ENCODE measurements around the gene NECTIN4. TPM values are rescaled to one million over a fixed set of nuclear protein-coding genes. Genes with fewer than 3 reads are reported as not detected.

The NECTIN4 gene
- total RNA-seq, 4 donors from 2014 or later: 0.27 TPM; not detected in 3

DNA sequence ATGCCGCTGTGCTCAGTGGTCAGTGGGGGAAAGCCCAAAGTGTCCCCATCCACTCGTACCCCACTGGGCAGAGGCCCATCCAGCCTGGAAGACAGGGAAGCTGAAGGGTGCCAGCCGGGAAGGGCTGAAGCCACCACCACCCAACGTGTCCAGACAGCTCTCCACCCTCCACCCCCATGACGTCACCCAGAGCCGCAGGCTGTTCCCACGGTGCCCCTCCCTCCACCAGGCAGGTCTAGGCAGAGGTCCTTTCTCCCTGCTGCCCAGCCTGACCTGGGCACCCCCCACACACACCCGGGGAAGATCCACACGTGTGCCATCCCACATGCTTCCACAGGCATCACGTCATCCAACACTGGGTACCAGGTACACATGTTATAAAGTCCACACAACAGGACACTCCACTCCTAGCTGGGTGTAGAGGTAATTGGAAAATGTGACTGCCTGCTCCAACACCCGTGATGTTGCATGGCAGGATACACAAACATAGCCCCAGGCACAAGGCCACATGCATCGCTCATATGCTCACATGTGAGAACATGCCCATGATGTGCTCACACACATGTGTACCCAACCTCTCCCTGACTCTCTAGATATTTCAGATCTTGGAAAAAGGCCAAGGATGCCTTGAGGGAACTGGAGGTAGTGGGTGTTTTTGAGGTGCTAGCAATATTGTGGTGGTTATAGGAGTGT lies 14.5 kb downstream of the NECTIN4 start:
- Histone ChIP-seq H3K36me3 (no peaks in the 10 kb centered on the region), H3K4me1 (no peaks in the 10 kb centered on the region), H3K27me3 (no peaks in the 10 kb centered on the region), H3K4me3 (replicated peaks in 1 of 3) (no peak overlapping the region), H3K27ac (no peak overlapping the region), H3K9me3 (no peaks in the 10 kb centered on the region)
- intact Hi-C loops (cut with DNase I): no loop called here
- WGBS, 2 donors: 82 to 91% methylated on average over 6 to 11 of the region's 12 CpGs
- no peak for DNase-seq
- TF ChIP-seq CTCF (IDR thresholded peaks at IDR 0.05) (no peak), POLR2A (IDR thresholded peaks at IDR 0.05) (no peak)

DNA sequence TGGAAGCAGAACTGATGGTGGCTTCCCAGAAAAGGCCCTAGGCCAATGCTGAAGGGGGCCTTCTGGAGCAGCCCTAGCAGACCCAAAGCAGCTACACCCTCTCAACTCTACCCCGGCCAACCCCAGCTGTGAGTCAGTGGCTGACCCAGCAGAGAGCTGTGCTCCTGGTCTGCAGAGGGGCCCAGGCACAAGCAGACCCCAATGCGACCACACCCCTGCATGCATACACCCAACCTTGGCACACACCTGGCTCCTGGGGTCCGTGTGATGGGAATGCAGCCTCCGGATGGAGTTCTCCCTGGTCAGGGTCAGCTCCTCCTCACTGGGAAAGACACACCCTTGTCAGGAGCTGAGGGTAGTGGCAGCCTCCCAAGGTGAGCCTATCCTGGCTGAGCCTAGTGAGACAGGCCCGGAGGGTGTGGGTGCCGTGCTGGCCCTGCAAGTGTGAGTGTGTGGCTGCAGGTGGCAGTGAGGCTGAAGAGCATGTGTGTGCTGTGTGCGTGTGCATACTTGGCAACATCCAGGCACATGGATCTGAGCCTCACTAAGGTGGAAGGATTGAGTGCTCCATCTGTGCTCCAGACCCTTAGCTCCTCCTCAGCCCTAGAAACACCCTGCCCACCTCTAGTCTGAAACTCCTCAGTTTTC lies 15.8 kb downstream of the NECTIN4 start:
- H3K4me1 ChIP-seq: no peaks in the 10 kb centered on the region
- no peak overlapping the region for H3K4me3 ChIP-seq (replicated peaks in 1 of 3)
- H3K9me3 ChIP-seq: no peaks in the 10 kb centered on the region
- DNase-seq: no peak
- H3K27me3 ChIP-seq: no peaks in the 10 kb centered on the region
- intact Hi-C loops (cut with DNase I): no loop called here
- no peak overlapping the region for H3K27ac ChIP-seq
- no peaks in the 10 kb centered on the region for H3K36me3 ChIP-seq
- no peak for TF ChIP-seq CTCF (IDR thresholded peaks at IDR 0.05)
- TF ChIP-seq POLR2A (IDR thresholded peaks at IDR 0.05): no peak
- 74 to 78% methylated on average over 5 to 7 of the region's 7 CpGs for WGBS, 2 donors

DNA sequence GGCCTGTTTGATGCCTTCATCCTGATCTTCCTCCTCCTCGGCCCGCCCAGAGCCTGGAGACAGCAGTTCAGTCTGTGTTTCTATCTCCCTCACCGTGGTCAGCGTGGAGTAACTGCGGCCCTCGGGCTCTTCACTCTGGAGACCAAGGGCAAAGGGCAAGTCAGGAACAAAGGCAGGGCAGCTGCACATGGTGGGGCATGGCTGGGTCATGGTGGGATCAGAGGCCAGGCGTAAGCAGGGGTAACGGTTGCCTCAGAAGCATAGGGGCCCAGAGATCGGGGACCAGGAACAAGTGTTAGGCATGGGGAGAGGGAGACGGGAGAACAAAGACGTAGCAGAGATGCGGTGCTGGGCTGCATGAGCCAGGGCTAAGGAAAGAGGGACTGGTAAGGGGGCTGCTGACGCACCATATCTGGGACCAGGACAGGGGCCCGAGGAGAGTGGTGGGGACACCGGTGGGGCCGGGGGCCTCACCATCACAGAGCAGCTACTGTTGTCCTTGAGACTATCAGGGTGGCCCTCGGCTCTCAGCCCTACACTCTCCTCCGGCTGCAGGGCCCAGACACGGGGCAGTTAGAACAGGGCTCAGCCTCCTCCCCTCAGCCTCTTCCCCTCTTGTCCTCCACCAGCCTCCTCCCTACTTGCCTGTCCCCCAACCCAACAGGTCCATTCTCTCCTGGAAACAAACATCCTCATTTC lies 16.5 kb downstream of the NECTIN4 start:
- no peak for DNase-seq
- TF ChIP-seq CTCF (IDR thresholded peaks at IDR 0.05) (no peak), POLR2A (IDR thresholded peaks at IDR 0.05) (no peak)
- H3K27ac ChIP-seq: no peak overlapping the region
- no peaks in the 10 kb centered on the region for H3K36me3 ChIP-seq
- no peak overlapping the region for H3K4me3 ChIP-seq (replicated peaks in 1 of 3)
- no peaks in the 10 kb centered on the region for H3K9me3 ChIP-seq
- intact Hi-C loops (cut with DNase I): no loop called here
- H3K4me1 ChIP-seq: no peaks in the 10 kb centered on the region
- no peaks in the 10 kb centered on the region for H3K27me3 ChIP-seq
- WGBS, 2 donors: 93 to 95% methylated on average over 19 of the region's 19 CpGs

DNA sequence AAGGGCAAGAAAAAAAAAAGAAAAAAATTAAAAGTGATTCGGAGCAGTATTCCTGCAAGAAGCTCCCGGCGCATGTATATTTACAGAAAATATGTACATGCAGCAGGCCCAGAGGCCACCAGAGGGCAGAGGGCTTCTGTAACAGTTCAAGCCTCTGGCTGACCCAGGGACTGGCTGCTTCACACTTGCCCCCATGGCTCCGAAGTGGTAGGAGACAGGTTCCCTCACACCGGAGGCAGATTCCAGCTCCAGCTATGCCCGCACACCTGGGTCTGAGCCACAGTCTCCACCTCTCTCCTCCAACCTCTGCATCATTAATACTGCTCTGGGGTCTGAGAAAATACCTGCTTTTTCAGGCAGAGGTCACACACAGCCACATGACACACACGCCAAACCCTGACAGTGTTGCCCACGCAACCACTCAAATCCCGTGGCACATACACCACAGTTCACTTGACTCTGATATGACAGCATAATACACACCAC lies 17.4 kb downstream of the NECTIN4 start:
- Histone ChIP-seq H3K4me1 (no peaks in the 10 kb centered on the region), H3K4me3 (replicated peaks in 1 of 3) (no peak overlapping the region), H3K36me3 (no peaks in the 10 kb centered on the region), H3K27ac (no peak overlapping the region), H3K27me3 (no peaks in the 10 kb centered on the region), H3K9me3 (no peaks in the 10 kb centered on the region)
- intact Hi-C loops (cut with DNase I): no loop called here
- WGBS, 2 donors: 70 to 75% methylated on average over 9 of the region's 9 CpGs
- TF ChIP-seq POLR2A (IDR thresholded peaks at IDR 0.05) (no peak), CTCF (IDR thresholded peaks at IDR 0.05) (peak in 3 of 6 experiments; percentile 19 to 33 (median 24))
- peak; percentile 27 to 39 for DNase-seq

DNA sequence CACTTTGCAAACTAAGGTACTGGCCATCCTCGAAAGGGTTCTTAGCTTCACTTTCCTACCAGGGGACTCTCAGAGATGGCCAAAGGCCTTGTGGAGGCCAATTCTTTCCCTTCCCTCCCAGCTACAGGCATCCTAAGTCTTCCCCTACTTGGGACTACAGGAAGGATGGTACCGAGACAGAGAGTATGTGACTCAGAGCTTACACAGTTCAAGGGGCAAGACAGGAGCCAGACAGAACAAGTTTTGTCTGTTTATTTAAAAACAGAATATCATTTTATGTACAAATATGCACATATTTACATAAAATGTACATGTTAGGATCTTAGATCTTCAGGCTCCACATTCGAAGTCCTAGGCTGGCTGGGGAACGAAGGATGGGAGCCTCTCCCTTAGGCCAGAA lies 18.6 kb downstream of the NECTIN4 start:
- no peak for TF ChIP-seq POLR2A (IDR thresholded peaks at IDR 0.05)
- no peak for TF ChIP-seq CTCF (IDR thresholded peaks at IDR 0.05)
- H3K9me3 ChIP-seq: no peaks in the 10 kb centered on the region
- DNase-seq: no peak
- H3K27me3 ChIP-seq: no peaks in the 10 kb centered on the region
- H3K36me3 ChIP-seq: no peaks in the 10 kb centered on the region
- H3K4me3 ChIP-seq (replicated peaks in 1 of 3): no peak overlapping the region
- 90 to 92% methylated on average over 4 of the region's 4 CpGs for WGBS, 2 donors
- H3K27ac ChIP-seq: no peak overlapping the region
- H3K4me1 ChIP-seq: no peaks in the 10 kb centered on the region
- intact Hi-C loops (cut with DNase I): no loop called here
